NCI-H1417 treated with DMSO at 0.1 percent for 48 hours (cell line): ENCODE measurements around the gene TAT.
"Not testable (repeated sequence)": the region's sequence is repeated elsewhere in the genome, so short reads cannot be mapped to it uniquely, and the experiment has no call there.

ENCODE experiments used
- DNase-seq: peaks from one replicate; lab custom pipeline; 2025; lab: John Stamatoyannopoulos, UW

The TAT gene

GRCh38 chr16:71584543-71585317 is 7.8 kb upstream of the TAT start:
- no peak for DNase-seq

- DNase-seq: not testable (repeated sequence)
These were observed 5.6 kb upstream of the TAT start for GRCh38 chr16:71582553-71582848.

- DNase-seq: no peak
These were observed 2.2 kb downstream of the TAT start for GRCh38 chr16:71574702-71575101.

GRCh38 chr16:71573387-71574094 is 3.4 kb downstream of the TAT start:
- no peak for DNase-seq

- no peak for DNase-seq
These were observed 4.3 kb downstream of the TAT start for GRCh38 chr16:71572497-71573116.

- no peak for DNase-seq
These were observed 6.7 kb downstream of the TAT start for GRCh38 chr16:71570144-71570543.

GRCh38 chr16:71569621-71570020 is 7.3 kb downstream of the TAT start:
- DNase-seq: no peak

- DNase-seq: no peak
These were observed 8.3 kb downstream of the TAT start for GRCh38 chr16:71568551-71568950.

- DNase-seq: no peak
These were observed 9.0 kb downstream of the TAT start for GRCh38 chr16:71567931-71568330.

- DNase-seq: no peak
These were observed 10.8 kb downstream of the TAT start for GRCh38 chr16:71565812-71566700.

- DNase-seq: no peak
These were observed 12.4 kb downstream of the TAT start for GRCh38 chr16:71564335-71564967.

GRCh38 chr16:71562552-71562951 is 14.3 kb downstream of the TAT start:
- no peak for DNase-seq

- DNase-seq: not testable (repeated sequence)
These were observed 15.0 kb downstream of the TAT start for GRCh38 chr16:71561886-71562285.

GRCh38 chr16:71559855-71560254 is 17.0 kb downstream of the TAT start:
- DNase-seq: no peak

GRCh38 chr16:71557954-71558582 is 18.8 kb downstream of the TAT start:
- DNase-seq: no peak

GRCh38 chr16:71557299-71557698 is 19.6 kb downstream of the TAT start:
- no peak for DNase-seq

- no peak for DNase-seq
These were observed 21.5 kb downstream of the TAT start for GRCh38 chr16:71555230-71555891.

GRCh38 chr16:71552698-71553503 is 24.0 kb downstream of the TAT start:
- DNase-seq: no peak

GRCh38 chr16:71547168-71547567 is 29.7 kb downstream of the TAT start:
- DNase-seq: no peak

- DNase-seq: no peak
These were observed 34.5 kb downstream of the TAT start for GRCh38 chr16:71542377-71542776.
